ENCODE measurements around the gene SLC48A1.

SLC48A1 gene

DNA sequence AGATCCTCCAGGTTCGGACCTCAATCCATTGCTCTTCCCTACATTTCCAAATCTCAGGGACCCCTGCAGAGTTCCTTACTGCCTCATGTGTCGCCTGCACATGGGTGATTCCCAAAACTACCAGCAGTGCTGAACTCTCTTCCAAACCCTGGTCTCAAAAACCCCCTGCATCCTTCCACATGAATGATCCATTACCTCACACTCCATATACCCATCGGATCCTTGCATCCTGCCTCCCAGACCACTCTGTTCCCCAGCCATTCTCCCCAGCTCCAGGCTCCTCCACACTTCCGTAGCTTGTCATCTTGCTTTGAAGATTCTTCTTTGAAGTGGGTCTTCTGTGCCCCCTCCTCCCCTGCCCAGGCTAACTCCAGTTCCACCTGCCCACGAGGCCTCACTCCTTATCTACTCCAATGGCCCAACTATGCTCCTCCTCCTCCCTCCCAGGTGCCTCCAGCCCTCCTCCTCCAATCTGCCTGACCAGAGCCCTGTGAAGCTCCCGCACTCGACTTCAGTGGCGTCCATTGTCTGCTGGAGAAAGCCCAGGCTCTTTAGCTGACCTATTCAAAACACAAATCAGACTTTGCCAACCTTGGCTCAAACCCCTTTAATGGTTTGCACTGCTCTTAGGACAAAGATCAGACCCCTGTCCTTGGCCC, 28.1 kb upstream of the SLC48A1 start:
- no peak for DNase-seq

DNA sequence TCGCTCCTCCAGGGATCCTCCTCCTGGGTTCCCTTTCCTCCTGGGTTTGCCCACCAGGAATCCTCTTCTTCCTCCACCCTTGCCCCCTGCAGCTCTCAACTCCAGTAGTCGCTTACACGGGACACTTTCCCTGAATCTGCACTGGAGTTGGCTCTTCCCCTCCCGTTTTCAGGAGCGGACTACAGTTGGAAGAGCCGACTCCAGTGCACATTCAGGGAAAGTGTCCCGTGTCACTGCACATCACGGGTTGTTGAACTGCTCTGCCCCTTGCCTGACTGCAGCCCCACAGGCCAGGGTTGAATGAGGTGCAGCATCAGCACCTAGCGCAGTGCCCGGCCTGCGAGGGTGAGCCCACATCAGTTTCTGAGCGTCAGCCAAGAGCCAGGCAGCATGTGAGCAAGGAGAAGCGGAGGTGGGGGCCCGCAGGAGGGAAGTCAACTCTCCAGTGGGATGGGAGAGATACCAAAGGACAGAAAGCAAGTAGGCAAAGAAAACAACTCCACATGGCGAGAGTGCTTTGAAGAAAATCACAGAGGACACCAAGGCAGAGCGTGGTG, 27.5 kb upstream of the SLC48A1 start:
- DNase-seq: no peak

- no peak for DNase-seq
Measured at GRCh38 chr12:47746073-47746472, 27.0 kb upstream of the SLC48A1 start.

GRCh38 chr12:47746523-47746922, 26.5 kb upstream of the SLC48A1 start:
- no peak for DNase-seq

GRCh38 chr12:47747126-47747525, 25.9 kb upstream of the SLC48A1 start:
- no peak for DNase-seq

DNA sequence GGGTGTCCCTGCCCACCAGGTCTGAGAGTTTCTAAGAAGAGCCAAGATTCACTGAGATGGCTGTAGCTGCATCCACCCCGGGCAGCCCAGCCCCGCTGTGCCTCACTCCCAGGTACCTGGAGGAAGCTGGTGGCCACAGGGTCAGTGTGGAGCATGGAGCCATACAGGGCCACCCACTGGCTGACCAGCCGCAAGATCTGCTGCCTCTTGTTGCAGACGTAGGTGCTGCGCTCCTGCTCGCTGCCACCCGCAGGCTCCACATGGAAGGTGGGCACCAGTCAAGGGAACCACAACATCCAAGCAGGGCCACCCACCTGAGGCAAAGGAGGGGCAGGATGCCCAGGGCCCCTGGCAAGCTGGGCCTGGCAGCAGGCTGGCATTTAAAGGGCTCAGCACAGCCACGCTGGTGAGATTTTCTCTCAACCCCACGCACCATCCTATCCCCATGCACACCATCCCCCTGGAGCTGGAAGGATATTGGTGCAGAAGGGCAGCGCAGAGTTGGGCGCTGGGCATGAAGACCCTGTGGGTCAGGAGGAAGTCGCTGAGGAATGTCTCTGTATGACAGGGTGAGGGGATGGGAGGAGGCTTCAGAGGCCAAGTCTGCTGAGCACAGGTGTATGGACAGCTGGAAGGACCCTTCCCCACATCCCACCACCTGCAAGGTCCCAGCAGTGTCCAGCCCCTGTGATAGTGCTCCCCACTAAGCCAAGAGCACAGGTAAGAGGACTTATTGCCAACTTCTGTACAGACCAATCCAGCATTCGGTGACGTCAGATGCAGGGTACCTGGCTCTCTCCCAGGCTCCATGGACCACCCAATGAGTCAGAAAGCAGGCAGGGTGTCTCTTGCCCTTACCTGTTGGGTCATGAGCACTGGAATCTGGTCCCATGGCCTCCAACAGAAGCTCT, 25.2 kb upstream of the SLC48A1 start:
- DNase-seq: no peak

- DNase-seq: no peak
Measured at GRCh38 chr12:47748507-47748828, 24.6 kb upstream of the SLC48A1 start.

GRCh38 chr12:47748899-47749298, 24.1 kb upstream of the SLC48A1 start:
- no peak for DNase-seq

DNA sequence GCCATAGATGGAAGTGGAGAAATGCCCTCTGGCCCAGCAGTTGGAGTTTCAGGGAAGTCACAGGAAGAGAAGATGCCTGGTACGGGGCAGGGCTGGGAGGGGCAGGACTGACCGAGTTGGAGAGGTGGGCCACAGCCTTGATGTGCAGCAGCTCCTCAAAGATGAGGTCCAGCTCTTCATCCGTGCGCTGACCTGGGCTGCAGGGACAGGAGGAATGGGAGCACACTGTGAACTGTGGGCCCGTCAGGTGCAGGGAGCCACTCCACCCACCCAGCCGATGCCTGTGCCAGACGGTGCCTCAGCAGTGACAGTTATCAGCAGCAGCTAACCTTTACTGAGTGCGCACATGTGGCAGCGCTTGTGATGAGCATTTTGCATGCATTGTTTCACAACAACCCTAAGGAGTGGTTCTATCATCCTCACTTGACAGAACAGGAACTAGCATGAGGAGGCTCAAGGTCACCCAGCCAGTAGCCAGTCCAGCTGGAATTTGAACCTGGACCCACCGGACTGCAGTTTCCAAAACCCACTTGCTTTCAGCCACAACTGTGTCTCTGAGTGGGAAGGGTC, 22.7 kb upstream of the SLC48A1 start:
- no peak for DNase-seq

GRCh38 chr12:47750916-47751470, 22.0 kb upstream of the SLC48A1 start:
- no peak for DNase-seq

GRCh38 chr12:47751561-47751960, 21.5 kb upstream of the SLC48A1 start:
- no peak for DNase-seq

GRCh38 chr12:47752121-47752520, 20.9 kb upstream of the SLC48A1 start:
- DNase-seq: no peak

DNA sequence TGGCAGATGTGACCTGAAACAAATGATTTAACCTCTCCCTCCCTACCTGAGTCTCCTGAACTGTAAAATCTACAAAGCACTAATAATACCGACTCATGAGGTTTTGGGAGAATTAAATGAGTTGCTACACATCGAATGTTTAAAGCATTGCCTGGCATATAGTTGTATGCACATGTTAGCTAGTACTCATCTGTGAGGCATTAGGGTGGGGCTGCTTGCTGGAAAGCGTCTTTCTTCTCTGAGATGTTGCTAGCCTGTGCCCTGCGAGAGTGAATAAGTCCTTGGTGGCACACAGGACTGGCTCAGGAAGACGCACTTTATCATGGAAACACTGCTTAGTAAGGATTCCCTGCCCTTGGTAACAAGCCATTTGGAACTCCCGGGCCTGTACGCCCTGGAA, 20.5 kb upstream of the SLC48A1 start:
- no peak for DNase-seq

DNA sequence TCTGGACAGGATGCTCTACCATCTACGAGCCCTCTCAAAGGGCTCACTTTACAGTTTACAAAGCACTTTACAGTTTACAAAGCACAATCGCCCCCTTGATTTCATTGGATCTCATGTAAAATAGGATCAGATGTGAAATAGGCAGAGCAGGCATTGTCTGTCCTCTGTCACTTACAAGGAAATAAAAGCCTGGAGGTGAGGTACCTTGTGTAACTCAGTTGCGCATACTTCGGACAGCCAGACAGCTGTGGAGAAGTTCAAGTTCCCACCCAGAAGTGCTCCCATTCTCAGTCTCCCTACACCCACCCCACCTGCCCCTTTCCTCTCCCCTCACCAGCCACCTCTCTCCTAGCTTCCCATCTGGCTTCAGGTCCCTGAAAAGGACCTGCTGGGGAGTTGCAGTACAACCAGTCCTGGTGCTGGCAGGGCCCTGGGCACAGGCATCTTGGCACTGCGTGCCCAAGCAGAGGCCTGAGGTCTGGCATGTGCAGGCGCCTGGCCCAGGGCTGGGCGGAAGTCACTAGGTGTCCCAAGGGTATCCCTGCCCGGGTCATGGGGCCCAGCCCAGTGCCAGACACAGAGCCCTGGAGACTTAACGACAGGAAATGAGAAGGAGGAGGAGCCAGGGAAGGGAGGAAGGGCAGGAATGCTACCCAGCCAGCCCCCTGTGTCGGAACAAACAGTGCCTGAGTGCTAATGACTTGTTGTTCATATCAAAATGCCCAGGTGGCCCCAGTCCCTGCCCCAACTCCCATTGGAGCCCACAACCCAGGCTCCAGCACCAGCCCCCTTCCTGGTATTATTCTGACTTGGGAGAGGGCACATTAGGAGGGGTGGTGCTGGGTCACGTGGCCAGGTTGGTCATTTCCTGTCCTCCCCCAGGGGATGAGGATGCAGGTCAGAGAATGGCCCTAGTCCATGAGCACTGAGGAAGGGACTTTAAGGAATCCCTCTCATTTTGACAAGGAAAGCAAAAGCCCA, 19.7 kb upstream of the SLC48A1 start:
- DNase-seq: no peak

DNA sequence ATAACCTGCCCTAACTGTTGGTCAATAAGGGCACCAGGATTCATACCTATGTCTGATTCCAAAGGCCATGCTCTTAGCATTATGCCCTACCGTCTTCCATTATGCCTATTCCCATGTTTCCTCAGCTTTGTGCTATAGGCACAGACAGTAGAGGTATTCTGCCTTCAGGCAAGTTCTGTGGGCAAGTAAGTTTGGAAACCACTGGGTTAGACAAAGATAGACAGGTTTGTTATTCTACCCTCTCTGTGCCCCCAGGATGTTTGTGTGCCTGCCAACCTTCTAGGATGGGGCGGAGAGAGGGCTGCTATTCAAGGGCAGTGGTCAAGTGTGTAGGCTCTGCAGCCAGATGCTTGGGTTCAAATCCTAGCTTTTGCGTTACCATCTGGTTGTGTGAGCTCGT, 18.9 kb upstream of the SLC48A1 start:
- DNase-seq: no peak

GRCh38 chr12:47754881-47755280, 18.2 kb upstream of the SLC48A1 start:
- no peak for DNase-seq

GRCh38 chr12:47755655-47756562, 17.1 kb upstream of the SLC48A1 start:
- no peak for DNase-seq

DNA sequence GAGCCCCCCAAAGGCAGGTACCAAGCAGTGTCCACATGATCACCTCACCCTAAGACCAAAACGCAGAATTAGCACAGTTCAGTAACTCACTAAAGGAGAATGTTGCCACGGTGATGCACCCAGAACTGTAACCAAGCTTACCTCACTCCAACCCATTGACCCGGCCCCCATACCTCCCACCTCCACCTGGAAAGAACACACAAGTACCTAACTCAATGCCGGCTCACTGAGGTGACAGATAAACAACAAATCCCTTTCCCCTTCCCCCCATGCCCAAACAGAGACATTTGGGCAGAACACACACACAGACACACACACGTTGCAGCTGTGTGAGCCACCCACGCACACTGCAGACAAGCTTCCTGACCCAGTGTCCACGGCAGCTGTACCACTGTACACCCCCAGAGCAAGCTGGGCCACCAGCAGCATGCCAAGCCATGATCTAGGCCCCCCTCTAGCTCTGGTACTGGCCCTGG, 15.6 kb upstream of the SLC48A1 start:
- no peak for DNase-seq

DNA sequence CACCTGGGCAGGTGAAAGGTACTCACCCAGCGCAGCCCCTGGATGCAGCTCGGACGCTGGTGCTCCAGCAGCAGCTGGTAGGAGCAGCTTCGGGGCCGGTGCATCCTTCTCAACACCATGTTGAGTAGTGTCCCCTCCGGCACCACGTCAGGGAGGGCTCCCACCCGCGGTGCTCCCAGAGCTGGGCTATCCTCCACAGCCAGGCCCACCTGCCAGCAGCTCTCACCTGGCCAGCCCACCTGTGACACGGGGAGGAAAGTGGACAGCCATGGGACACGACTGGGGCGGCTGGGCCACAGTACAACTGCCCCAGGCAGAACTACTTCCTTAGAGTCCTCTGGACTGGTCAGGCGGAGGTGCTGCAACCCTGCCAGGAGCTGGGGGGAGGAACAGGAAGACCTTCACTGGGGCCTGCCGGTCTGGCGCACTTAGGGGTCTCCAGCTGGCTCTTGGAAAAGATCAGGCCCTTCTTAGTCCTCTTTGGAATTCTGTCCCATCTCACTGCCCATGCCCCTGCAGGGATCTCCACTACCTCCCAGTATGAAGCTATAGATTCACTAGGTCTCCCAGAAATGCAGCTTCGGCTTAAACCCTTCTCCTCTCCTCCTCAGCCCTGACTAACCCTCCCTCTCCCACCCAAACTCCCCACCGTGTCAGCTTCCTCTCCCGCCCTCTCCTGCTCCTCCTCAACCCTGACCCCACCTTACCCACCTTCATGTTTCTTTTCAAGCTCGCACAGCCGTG, 15.0 kb upstream of the SLC48A1 start:
- no peak for DNase-seq

DNA sequence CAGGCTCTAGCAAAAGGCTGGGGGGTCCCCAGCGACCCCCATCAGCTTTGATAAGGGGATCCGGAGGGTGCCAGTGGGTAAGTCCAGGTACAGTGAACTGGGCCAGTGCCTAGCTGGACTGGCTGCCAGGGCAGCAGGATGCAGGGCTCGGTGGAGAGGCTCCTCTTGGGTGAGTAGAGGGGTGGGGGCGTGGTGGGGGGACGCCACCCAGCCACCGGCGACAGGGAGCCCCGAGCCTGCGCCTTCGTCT, 14.5 kb upstream of the SLC48A1 start:
- DNase-seq: no peak
